GM12891 (cell line): Measurements from ENCODE around the gene ATP5PO.

Experiments used
- POLR2A ChIP-seq: IDR thresholded peaks from 2 replicates; pipeline ENCODE4 v1.6.1; 2011; ENCODE audit warnings: low read depth, low read length, control low read depth
- POLR2AphosphoS5 ChIP-seq: IDR thresholded peaks from 2 replicates; pipeline ENCODE4 v1.6.1; 2011; ENCODE audit warnings: low read depth, low read length, control low read depth
- TAF1 ChIP-seq: IDR thresholded peaks from 2 replicates; pipeline ENCODE4 v1.6.1; 2011; ENCODE audit warnings: low read depth, low read length, control low read depth

GRCh38 chr21:33894736-33895288 lies 20.8 kb downstream of the ATP5PO start:
- TF ChIP-seq POLR2A = no peak
- no peak for TF ChIP-seq TAF1
- no peak for TF ChIP-seq POLR2AphosphoS5
